ENCODE results near the gene CMTM3. TPM values are rescaled to one million over a fixed set of nuclear protein-coding genes. Genes with fewer than 3 reads are reported as not detected.
"Not testable (repeated sequence)": the region's sequence is repeated elsewhere in the genome, so short reads cannot be mapped to it uniquely, and the experiment has no call there.

CMTM3 gene
- total and polyA plus RNA-seq, 4 donors = 13.7 to 48.4 (median 31.5) TPM

GRCh38 chr16:66594739-66595138 lies 9.8 kb upstream of the CMTM3 start:
- no peak overlapping the region for H3K4me3 ChIP-seq (ENCODE audit: low read depth, low read length)
- DNase-seq (ENCODE audit: low read depth in 4 of 6, low spot score in 6 of 6) = no peak
- H3K27me3 ChIP-seq (ENCODE audit: control insufficient read depth, insufficient read depth, low read length) = no peaks in the 10 kb centered on the region
- WGBS (ENCODE audit: insufficient coverage) = 93% methylated on average over 3 of the region's 7 CpGs
- no peaks in the 10 kb centered on the region for H3K9me3 ChIP-seq (ENCODE audit: control insufficient read depth, insufficient read depth, low read length)
- H3K27ac ChIP-seq (ENCODE audit: low read depth, low read length) = no peak overlapping the region
- no peaks in the 10 kb centered on the region for H3K36me3 ChIP-seq (ENCODE audit: control insufficient read depth, insufficient read depth, low read length)
- H3K4me1 ChIP-seq (ENCODE audit: control insufficient read depth, insufficient read depth, low read length) = no peaks in the 10 kb centered on the region

DNA sequence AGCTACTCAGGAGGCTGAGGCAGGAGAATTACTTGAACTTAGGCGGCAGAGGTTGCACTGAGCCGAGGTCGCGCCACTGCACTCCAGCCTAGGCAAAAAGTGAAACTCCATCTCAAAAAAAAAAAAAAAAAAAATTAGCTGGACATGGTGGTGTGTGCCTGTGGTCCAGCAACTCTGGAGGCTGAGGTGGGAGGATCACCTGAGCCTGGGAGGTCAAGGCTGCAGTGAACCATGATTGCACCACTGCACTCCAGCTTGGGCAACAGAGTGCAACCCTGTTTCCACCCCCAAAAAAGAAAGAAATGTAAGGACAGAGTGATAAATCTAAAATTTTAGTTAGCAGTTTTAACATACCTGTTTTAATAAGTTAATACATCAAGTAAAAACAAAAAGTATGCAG lies 7.9 kb upstream of the CMTM3 start:
- DNase-seq (ENCODE audit: low read depth in 4 of 6, low spot score in 6 of 6); H3K9me3 ChIP-seq (ENCODE audit: control insufficient read depth, insufficient read depth, low read length); H3K27ac ChIP-seq (ENCODE audit: low read depth, low read length); H3K4me3 ChIP-seq (ENCODE audit: low read depth, low read length); H3K27me3 ChIP-seq (ENCODE audit: control insufficient read depth, insufficient read depth, low read length); H3K4me1 ChIP-seq (ENCODE audit: control insufficient read depth, insufficient read depth, low read length); H3K36me3 ChIP-seq (ENCODE audit: control insufficient read depth, insufficient read depth, low read length): not testable (repeated sequence)
- WGBS (ENCODE audit: insufficient coverage) = no CpG with 5 or more reads among the region's 4 CpGs

GRCh38 chr16:66596986-66597848 lies 7.3 kb upstream of the CMTM3 start:
- Histone ChIP-seq H3K27me3 (ENCODE audit: control insufficient read depth, insufficient read depth, low read length) (no peaks in the 10 kb centered on the region), H3K27ac (ENCODE audit: low read depth, low read length) (no peak overlapping the region), H3K4me3 (ENCODE audit: low read depth, low read length) (no peak overlapping the region), H3K4me1 (ENCODE audit: control insufficient read depth, insufficient read depth, low read length) (no peaks in the 10 kb centered on the region), H3K9me3 (ENCODE audit: control insufficient read depth, insufficient read depth, low read length) (peaks cover 1% of the 10 kb centered on the region), H3K36me3 (ENCODE audit: control insufficient read depth, insufficient read depth, low read length) (no peaks in the 10 kb centered on the region)
- DNase-seq (ENCODE audit: low read depth in 4 of 6, low spot score in 6 of 6) = no peak
- 100% methylated on average over 1 of the region's 5 CpGs for WGBS (ENCODE audit: insufficient coverage)

- no peak overlapping the region for H3K27ac ChIP-seq (ENCODE audit: low read depth, low read length)
- H3K36me3 ChIP-seq (ENCODE audit: control insufficient read depth, insufficient read depth, low read length) = no peaks in the 10 kb centered on the region
- no peaks in the 10 kb centered on the region for H3K27me3 ChIP-seq (ENCODE audit: control insufficient read depth, insufficient read depth, low read length)
- DNase-seq (ENCODE audit: low read depth in 4 of 6, low spot score in 6 of 6) = no peak
- no peak overlapping the region for H3K4me3 ChIP-seq (ENCODE audit: low read depth, low read length)
- WGBS (ENCODE audit: insufficient coverage) = no CpG with 5 or more reads among the region's 3 CpGs
- H3K9me3 ChIP-seq (ENCODE audit: control insufficient read depth, insufficient read depth, low read length) = peaks cover 1% of the 10 kb centered on the region
- H3K4me1 ChIP-seq (ENCODE audit: control insufficient read depth, insufficient read depth, low read length) = peaks cover 2% of the 10 kb centered on the region
Observed at GRCh38 chr16:66598111-66598510, 6.4 kb upstream of the CMTM3 start.

GRCh38 chr16:66599726-66600125 lies 4.8 kb upstream of the CMTM3 start:
- no peak for DNase-seq (ENCODE audit: low read depth in 4 of 6, low spot score in 6 of 6)
- H3K4me3 ChIP-seq (ENCODE audit: low read depth, low read length) = no peak overlapping the region
- no peak overlapping the region for H3K27ac ChIP-seq (ENCODE audit: low read depth, low read length)
- peaks cover 1% of the 10 kb centered on the region for H3K9me3 ChIP-seq (ENCODE audit: control insufficient read depth, insufficient read depth, low read length)
- peaks cover 15% of the 10 kb centered on the region for H3K4me1 ChIP-seq (ENCODE audit: control insufficient read depth, insufficient read depth, low read length)
- H3K27me3 ChIP-seq (ENCODE audit: control insufficient read depth, insufficient read depth, low read length) = no peaks in the 10 kb centered on the region
- no peaks in the 10 kb centered on the region for H3K36me3 ChIP-seq (ENCODE audit: control insufficient read depth, insufficient read depth, low read length)
- whole genome bisulfite sequencing (ENCODE audit: insufficient coverage) = 86% methylated on average over 1 of the region's 4 CpGs

DNA sequence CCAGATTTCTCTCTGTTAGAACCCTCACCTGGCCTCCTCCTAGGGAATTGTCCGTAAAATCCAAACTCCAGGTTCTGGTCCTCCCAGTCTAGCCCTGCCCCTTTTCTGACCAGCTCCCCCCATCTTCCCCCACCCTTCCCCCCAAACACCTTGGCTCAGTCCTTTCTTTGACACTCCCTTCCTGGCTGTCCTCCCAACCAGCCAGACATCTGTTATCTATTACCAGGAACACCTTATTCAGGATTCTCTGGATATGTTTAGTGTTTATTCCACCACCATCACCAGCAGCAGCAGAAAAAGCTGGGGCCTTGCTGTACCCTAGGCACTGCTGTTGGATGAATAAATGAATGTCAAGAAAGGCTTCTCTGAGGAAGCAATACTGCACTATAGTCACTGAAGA lies 4.0 kb upstream of the CMTM3 start:
- Histone ChIP-seq H3K4me3 (ENCODE audit: low read depth, low read length) (no peak overlapping the region), H3K4me1 (ENCODE audit: control insufficient read depth, insufficient read depth, low read length) (peaks cover 17% of the 10 kb centered on the region), H3K27me3 (ENCODE audit: control insufficient read depth, insufficient read depth, low read length) (no peaks in the 10 kb centered on the region), H3K27ac (ENCODE audit: low read depth, low read length) (no peak overlapping the region), H3K9me3 (ENCODE audit: control insufficient read depth, insufficient read depth, low read length) (peaks cover 1% of the 10 kb centered on the region), H3K36me3 (ENCODE audit: control insufficient read depth, insufficient read depth, low read length) (no peaks in the 10 kb centered on the region)
- 100% methylated on average over 1 of the region's 1 CpG for WGBS (ENCODE audit: insufficient coverage)
- DNase-seq (ENCODE audit: low read depth in 4 of 6, low spot score in 6 of 6) = no peak

DNA sequence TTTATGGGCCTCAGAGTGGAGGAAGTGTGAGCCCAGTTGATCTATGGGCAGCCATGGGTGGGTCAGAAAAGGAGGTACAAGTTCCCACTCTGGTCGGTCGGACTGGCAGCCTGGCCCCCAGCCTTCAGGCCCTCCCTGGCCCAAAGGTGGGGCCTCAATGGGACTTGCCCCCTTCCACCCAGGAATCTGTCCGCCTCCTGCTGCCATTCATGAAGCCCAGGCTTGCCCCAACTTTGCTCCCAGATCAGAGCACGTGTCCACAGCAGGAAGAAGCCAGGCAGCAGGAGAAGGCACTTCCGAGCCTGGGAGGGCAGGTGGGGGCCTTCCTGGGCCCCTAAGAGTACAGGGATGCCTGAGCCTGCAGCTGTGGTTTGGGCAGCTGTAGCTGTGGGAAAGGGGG lies 3.0 kb upstream of the CMTM3 start:
- H3K4me1 ChIP-seq (ENCODE audit: control insufficient read depth, insufficient read depth, low read length) = peaks cover 27% of the 10 kb centered on the region
- H3K4me3 ChIP-seq (ENCODE audit: low read depth, low read length) = no peak overlapping the region
- no peak overlapping the region for H3K27ac ChIP-seq (ENCODE audit: low read depth, low read length)
- H3K27me3 ChIP-seq (ENCODE audit: control insufficient read depth, insufficient read depth, low read length) = no peaks in the 10 kb centered on the region
- 95% methylated on average over 5 of the region's 5 CpGs for WGBS (ENCODE audit: insufficient coverage)
- DNase-seq (ENCODE audit: low read depth in 4 of 6, low spot score in 6 of 6) = no peak
- H3K9me3 ChIP-seq (ENCODE audit: control insufficient read depth, insufficient read depth, low read length) = peaks cover 1% of the 10 kb centered on the region
- H3K36me3 ChIP-seq (ENCODE audit: control insufficient read depth, insufficient read depth, low read length) = peaks cover 2% of the 10 kb centered on the region

- Histone ChIP-seq H3K9me3 (ENCODE audit: control insufficient read depth, insufficient read depth, low read length) (peaks cover 1% of the 10 kb centered on the region), H3K27me3 (ENCODE audit: control insufficient read depth, insufficient read depth, low read length) (no peaks in the 10 kb centered on the region), H3K27ac (ENCODE audit: low read depth, low read length) (peak overlapping the region; percentile 85), H3K4me1 (ENCODE audit: control insufficient read depth, insufficient read depth, low read length) (peaks cover 40% of the 10 kb centered on the region), H3K4me3 (ENCODE audit: low read depth, low read length) (peak overlapping the region; percentile 80), H3K36me3 (ENCODE audit: control insufficient read depth, insufficient read depth, low read length) (peaks cover 6% of the 10 kb centered on the region)
- DNase-seq (ENCODE audit: low read depth in 4 of 6, low spot score in 6 of 6) = peak in 5 of 6 donors; percentile 23 to 85 (median 56)
- WGBS (ENCODE audit: insufficient coverage) = 1% methylated on average over 27 of the region's 32 CpGs
Observed at GRCh38 chr16:66603537-66604375, 748 bp upstream of the CMTM3 start.

GRCh38 chr16:66605177-66605978 lies 874 bp downstream of the CMTM3 start:
- Histone ChIP-seq H3K4me1 (ENCODE audit: control insufficient read depth, insufficient read depth, low read length) (peaks cover 43% of the 10 kb centered on the region), H3K36me3 (ENCODE audit: control insufficient read depth, insufficient read depth, low read length) (peaks cover 22% of the 10 kb centered on the region), H3K9me3 (ENCODE audit: control insufficient read depth, insufficient read depth, low read length) (peaks cover 1% of the 10 kb centered on the region), H3K4me3 (ENCODE audit: low read depth, low read length) (peak overlapping the region; percentile 80), H3K27ac (ENCODE audit: low read depth, low read length) (peak overlapping the region; percentile 75), H3K27me3 (ENCODE audit: control insufficient read depth, insufficient read depth, low read length) (no peaks in the 10 kb centered on the region)
- 1% methylated on average over 51 of the region's 61 CpGs for WGBS (ENCODE audit: insufficient coverage)
- DNase-seq (ENCODE audit: low read depth in 4 of 6, low spot score in 6 of 6) = peak in 3 of 6 donors; percentile 9 to 66 (median 28)

All from spinal cord (tissue), 10 donors.